ENCODE results near the gene KRTAP4-16.

Gene KRTAP4-16

GRCh38 chr17:41082626-41083025 is 19.4 kb downstream of the KRTAP4-16 start:
- H3K18ac ChIP-seq (ENCODE audit: low read length) = no peak overlapping the region
- DNase-seq = no peak
- no peaks in the 10 kb centered on the region for H3K4me1 ChIP-seq (ENCODE audit: control insufficient read depth, low read depth, low read length)
- no peak overlapping the region for H3K23ac ChIP-seq (ENCODE audit: low read length)
- WGBS (ENCODE audit: extremely low coverage, insufficient coverage, low lambda C conversion rate) = no CpG with 5 or more reads among the region's 4 CpGs
- H3K4ac ChIP-seq (ENCODE audit: low read depth, low read length) = no peak overlapping the region
- no peak overlapping the region for H4K5ac ChIP-seq (ENCODE audit: low read length)
- H2BK15ac ChIP-seq (replicated peaks; ENCODE audit: low read depth) = no peak overlapping the region
- H3K9ac ChIP-seq (ENCODE audit: low read length) = no peak overlapping the region
- no peak overlapping the region for H3K4me2 ChIP-seq (ENCODE audit: low read length)
- no peak overlapping the region for H2BK5ac ChIP-seq (ENCODE audit: low read length)
- H3K4me3 ChIP-seq (ENCODE audit: low read length) = no peak overlapping the region
- no peak overlapping the region for H3K27ac ChIP-seq (ENCODE audit: low read depth, low read length)
- no peak overlapping the region for H3K56ac ChIP-seq (ENCODE audit: low read length)
- no peak overlapping the region for H2BK120ac ChIP-seq (ENCODE audit: low read depth, low read length)
- no peaks in the 10 kb centered on the region for H3K27me3 ChIP-seq (ENCODE audit: insufficient read depth, low read length, poor library complexity)
- H3K79me1 ChIP-seq (ENCODE audit: low read length) = no peaks in the 10 kb centered on the region
- no peak overlapping the region for H4K8ac ChIP-seq (ENCODE audit: low read depth, low read length)
- no peak overlapping the region for H2AK5ac ChIP-seq (ENCODE audit: low read length)
- H3K36me3 ChIP-seq (ENCODE audit: control insufficient read depth, insufficient read depth, low read length) = no peaks in the 10 kb centered on the region
- H3K79me2 ChIP-seq (ENCODE audit: control insufficient read depth, insufficient read depth, low read length) = no peaks in the 10 kb centered on the region

DNA sequence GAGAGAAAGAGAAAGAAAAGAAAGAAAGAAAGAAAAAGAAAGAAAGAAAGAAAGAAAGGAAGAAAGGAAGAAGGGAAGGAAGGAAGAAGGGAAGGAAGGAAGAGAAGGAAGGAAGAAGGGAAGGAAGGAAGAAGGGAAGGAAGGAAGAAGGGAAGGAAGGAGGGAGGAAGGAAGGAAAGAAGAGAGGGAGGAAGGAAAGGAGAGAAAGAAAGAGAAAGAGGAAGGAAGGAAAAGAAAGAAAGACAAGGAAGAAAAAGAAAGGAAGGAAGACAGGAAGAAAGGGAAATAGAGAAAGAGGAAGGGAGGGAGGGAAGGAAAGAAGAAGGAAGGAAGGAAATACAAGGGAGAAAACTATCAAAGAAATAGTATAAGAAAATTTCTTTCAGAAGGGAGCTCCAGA is 25.2 kb downstream of the KRTAP4-16 start:
- Histone ChIP-seq H3K27me3 (ENCODE audit: insufficient read depth, low read length, poor library complexity) (no peaks in the 10 kb centered on the region), H2BK15ac (replicated peaks; ENCODE audit: low read depth) (no peak overlapping the region), H3K4me1 (ENCODE audit: control insufficient read depth, low read depth, low read length) (no peaks in the 10 kb centered on the region), H3K4me3 (ENCODE audit: low read length) (no peak overlapping the region), H3K79me1 (ENCODE audit: low read length) (no peaks in the 10 kb centered on the region), H2BK120ac (ENCODE audit: low read depth, low read length) (no peak overlapping the region), H3K27ac (ENCODE audit: low read depth, low read length) (no peak overlapping the region), H3K4ac (ENCODE audit: low read depth, low read length) (no peak overlapping the region), H3K56ac (ENCODE audit: low read length) (no peak overlapping the region), H4K8ac (ENCODE audit: low read depth, low read length) (no peak overlapping the region), H3K4me2 (ENCODE audit: low read length) (no peak overlapping the region), H3K36me3 (ENCODE audit: control insufficient read depth, insufficient read depth, low read length) (no peaks in the 10 kb centered on the region), H2BK5ac (ENCODE audit: low read length) (no peak overlapping the region), H4K5ac (ENCODE audit: low read length) (no peak overlapping the region), H3K18ac (ENCODE audit: low read length) (no peak overlapping the region), H3K23ac (ENCODE audit: low read length) (no peak overlapping the region), H3K79me2 (ENCODE audit: control insufficient read depth, insufficient read depth, low read length) (no peaks in the 10 kb centered on the region), H3K9ac (ENCODE audit: low read length) (no peak overlapping the region), H2AK5ac (ENCODE audit: low read length) (no peak overlapping the region)
- no peak for DNase-seq

- Histone ChIP-seq H3K4me3 (ENCODE audit: low read length) (no peak overlapping the region), H2AK5ac (ENCODE audit: low read length) (no peak overlapping the region), H4K8ac (ENCODE audit: low read depth, low read length) (no peak overlapping the region), H3K18ac (ENCODE audit: low read length) (no peak overlapping the region), H2BK15ac (replicated peaks; ENCODE audit: low read depth) (no peak overlapping the region), H3K56ac (ENCODE audit: low read length) (no peak overlapping the region), H3K4me1 (ENCODE audit: control insufficient read depth, low read depth, low read length) (no peaks in the 10 kb centered on the region), H3K4me2 (ENCODE audit: low read length) (no peak overlapping the region), H3K27ac (ENCODE audit: low read depth, low read length) (no peak overlapping the region), H3K9ac (ENCODE audit: low read length) (no peak overlapping the region), H2BK5ac (ENCODE audit: low read length) (no peak overlapping the region), H3K23ac (ENCODE audit: low read length) (no peak overlapping the region), H4K5ac (ENCODE audit: low read length) (no peak overlapping the region), H3K4ac (ENCODE audit: low read depth, low read length) (no peak overlapping the region), H3K27me3 (ENCODE audit: insufficient read depth, low read length, poor library complexity) (no peaks in the 10 kb centered on the region), H3K79me2 (ENCODE audit: control insufficient read depth, insufficient read depth, low read length) (no peaks in the 10 kb centered on the region), H2BK120ac (ENCODE audit: low read depth, low read length) (no peak overlapping the region), H3K79me1 (ENCODE audit: low read length) (no peaks in the 10 kb centered on the region), H3K36me3 (ENCODE audit: control insufficient read depth, insufficient read depth, low read length) (no peaks in the 10 kb centered on the region)
- no CpG with 5 or more reads among the region's 2 CpGs for WGBS (ENCODE audit: extremely low coverage, insufficient coverage, low lambda C conversion rate)
- no peak for DNase-seq
These were observed 28.3 kb downstream of the KRTAP4-16 start for GRCh38 chr17:41073676-41074075.

GRCh38 chr17:41071606-41072360 is 30.2 kb downstream of the KRTAP4-16 start:
- Histone ChIP-seq H2BK5ac (ENCODE audit: low read length) (no peak overlapping the region), H2BK15ac (replicated peaks; ENCODE audit: low read depth) (no peak overlapping the region), H3K27ac (ENCODE audit: low read depth, low read length) (no peak overlapping the region), H3K36me3 (ENCODE audit: control insufficient read depth, insufficient read depth, low read length) (no peaks in the 10 kb centered on the region), H3K4me3 (ENCODE audit: low read length) (no peak overlapping the region), H2AK5ac (ENCODE audit: low read length) (no peak overlapping the region), H3K4me1 (ENCODE audit: control insufficient read depth, low read depth, low read length) (no peaks in the 10 kb centered on the region), H3K79me1 (ENCODE audit: low read length) (no peaks in the 10 kb centered on the region), H3K56ac (ENCODE audit: low read length) (no peak overlapping the region), H3K23ac (ENCODE audit: low read length) (no peak overlapping the region), H3K9ac (ENCODE audit: low read length) (no peak overlapping the region), H4K5ac (ENCODE audit: low read length) (no peak overlapping the region), H3K27me3 (ENCODE audit: insufficient read depth, low read length, poor library complexity) (no peaks in the 10 kb centered on the region), H4K8ac (ENCODE audit: low read depth, low read length) (no peak overlapping the region), H3K4me2 (ENCODE audit: low read length) (no peak overlapping the region), H3K79me2 (ENCODE audit: control insufficient read depth, insufficient read depth, low read length) (no peaks in the 10 kb centered on the region), H2BK120ac (ENCODE audit: low read depth, low read length) (no peak overlapping the region), H3K18ac (ENCODE audit: low read length) (no peak overlapping the region), H3K4ac (ENCODE audit: low read depth, low read length) (no peak overlapping the region)
- no CpG with 5 or more reads among the region's 5 CpGs for WGBS (ENCODE audit: extremely low coverage, insufficient coverage, low lambda C conversion rate)
- no peak for DNase-seq

GRCh38 chr17:41069031-41069430 is 33.0 kb downstream of the KRTAP4-16 start:
- no peak overlapping the region for H4K8ac ChIP-seq (ENCODE audit: low read depth, low read length)
- no peak overlapping the region for H3K23ac ChIP-seq (ENCODE audit: low read length)
- H3K79me1 ChIP-seq (ENCODE audit: low read length) = no peaks in the 10 kb centered on the region
- no peaks in the 10 kb centered on the region for H3K4me1 ChIP-seq (ENCODE audit: control insufficient read depth, low read depth, low read length)
- no peak overlapping the region for H2AK5ac ChIP-seq (ENCODE audit: low read length)
- no peak overlapping the region for H3K9ac ChIP-seq (ENCODE audit: low read length)
- no peak overlapping the region for H2BK120ac ChIP-seq (ENCODE audit: low read depth, low read length)
- H3K18ac ChIP-seq (ENCODE audit: low read length) = no peak overlapping the region
- H3K4me3 ChIP-seq (ENCODE audit: low read length) = no peak overlapping the region
- H3K27me3 ChIP-seq (ENCODE audit: insufficient read depth, low read length, poor library complexity) = no peaks in the 10 kb centered on the region
- no peak overlapping the region for H3K27ac ChIP-seq (ENCODE audit: low read depth, low read length)
- no peak overlapping the region for H4K5ac ChIP-seq (ENCODE audit: low read length)
- H3K4me2 ChIP-seq (ENCODE audit: low read length) = no peak overlapping the region
- no peaks in the 10 kb centered on the region for H3K36me3 ChIP-seq (ENCODE audit: control insufficient read depth, insufficient read depth, low read length)
- no peak overlapping the region for H2BK5ac ChIP-seq (ENCODE audit: low read length)
- DNase-seq = no peak
- H3K56ac ChIP-seq (ENCODE audit: low read length) = no peak overlapping the region
- H3K4ac ChIP-seq (ENCODE audit: low read depth, low read length) = no peak overlapping the region
- no peak overlapping the region for H2BK15ac ChIP-seq (replicated peaks; ENCODE audit: low read depth)
- no peaks in the 10 kb centered on the region for H3K79me2 ChIP-seq (ENCODE audit: control insufficient read depth, insufficient read depth, low read length)
- WGBS (ENCODE audit: extremely low coverage, insufficient coverage, low lambda C conversion rate) = no CpG with 5 or more reads among the region's 3 CpGs

DNA sequence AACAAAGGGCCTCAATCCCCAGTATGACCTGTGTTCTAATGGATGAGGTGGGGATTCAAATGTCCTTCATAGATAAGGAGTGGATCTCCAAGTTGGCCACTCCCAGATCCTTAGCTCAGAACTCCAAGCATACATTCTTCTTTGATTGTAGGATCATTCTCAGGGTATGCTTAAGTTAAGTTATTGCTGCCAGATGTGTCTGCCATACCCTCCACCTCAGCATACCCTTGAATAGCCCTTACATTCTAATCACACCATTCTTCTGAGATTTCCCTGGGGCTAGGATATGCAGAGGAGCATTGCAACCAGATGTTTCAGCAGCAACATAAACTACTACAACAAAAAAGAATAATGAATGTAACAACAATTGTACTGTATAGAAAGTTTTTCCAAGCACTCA is 34.7 kb downstream of the KRTAP4-16 start:
- H4K8ac ChIP-seq (ENCODE audit: low read depth, low read length) = no peak overlapping the region
- no peak overlapping the region for H3K27ac ChIP-seq (ENCODE audit: low read depth, low read length)
- no peaks in the 10 kb centered on the region for H3K4me1 ChIP-seq (ENCODE audit: control insufficient read depth, low read depth, low read length)
- H3K27me3 ChIP-seq (ENCODE audit: insufficient read depth, low read length, poor library complexity) = no peaks in the 10 kb centered on the region
- H3K9ac ChIP-seq (ENCODE audit: low read length) = no peak overlapping the region
- no peak overlapping the region for H2BK5ac ChIP-seq (ENCODE audit: low read length)
- DNase-seq = no peak
- H3K36me3 ChIP-seq (ENCODE audit: control insufficient read depth, insufficient read depth, low read length) = no peaks in the 10 kb centered on the region
- no peak overlapping the region for H3K4ac ChIP-seq (ENCODE audit: low read depth, low read length)
- no peak overlapping the region for H3K18ac ChIP-seq (ENCODE audit: low read length)
- H2AK5ac ChIP-seq (ENCODE audit: low read length) = no peak overlapping the region
- H2BK15ac ChIP-seq (replicated peaks; ENCODE audit: low read depth) = no peak overlapping the region
- no peak overlapping the region for H3K56ac ChIP-seq (ENCODE audit: low read length)
- H2BK120ac ChIP-seq (ENCODE audit: low read depth, low read length) = no peak overlapping the region
- H4K5ac ChIP-seq (ENCODE audit: low read length) = no peak overlapping the region
- H3K79me2 ChIP-seq (ENCODE audit: control insufficient read depth, insufficient read depth, low read length) = no peaks in the 10 kb centered on the region
- H3K4me2 ChIP-seq (ENCODE audit: low read length) = no peak overlapping the region
- H3K23ac ChIP-seq (ENCODE audit: low read length) = no peak overlapping the region
- no peaks in the 10 kb centered on the region for H3K79me1 ChIP-seq (ENCODE audit: low read length)
- H3K4me3 ChIP-seq (ENCODE audit: low read length) = no peak overlapping the region

Measured in mesendoderm (in vitro differentiated cells).